Activated CD8-positive, alpha-beta T cell treated with anti-CD3 and anti-CD28 coated beads for 36 hours (primary cell): ENCODE measurements around the gene SLC22A23. TPM values are rescaled to one million over a fixed set of nuclear protein-coding genes. Genes with fewer than 3 reads are reported as not detected.

Experiments used
- ATAC-seq: fragments of 200-7000 bp; cut with Tn5 transposase; one replicate; pipeline ENCODE4 v1.10.0; 2021; ENCODE audit warnings: mild to moderate bottlenecking, moderate library complexity
- CTCF ChIA-PET: fragments of 350-600 bp; sonication (Branson Sonifier 250); formaldehyde crosslinking; loops from one replicate; lab custom pipeline; 2021; ENCODE audit warnings: antibody characterized with exemption; lab: Charles Lee
- POLR2A ChIA-PET: fragments of 350-600 bp; sonication (Branson Sonifier 250); formaldehyde crosslinking; loops from one replicate; lab custom pipeline; 2021; ENCODE audit warnings: antibody characterized with exemption; lab: Charles Lee
- DNase-seq: peaks from one replicate; pipeline ENCODE4 v3.0.0-alpha.2; 2020
- H3K27ac Mint-ChIP-seq: one replicate; pipeline ENCODE4 v1.8.0; 2021; ENCODE audit warnings: mild to moderate bottlenecking, mixed read lengths
- H3K27me3 Mint-ChIP-seq: one replicate; pipeline ENCODE4 v1.8.0; 2021; ENCODE audit warnings: mixed read lengths
- H3K36me3 Mint-ChIP-seq: one replicate; pipeline ENCODE4 v1.8.0; 2021; ENCODE audit warnings: low read depth, mixed read lengths
- H3K4me1 Mint-ChIP-seq: one replicate; pipeline ENCODE4 v1.8.0; 2021; ENCODE audit warnings: low read depth, mixed read lengths
- H3K4me3 Mint-ChIP-seq: one replicate; pipeline ENCODE4 v1.8.0; 2021; ENCODE audit warnings: mild to moderate bottlenecking, moderate library complexity, mixed read lengths
- H3K9me3 Mint-ChIP-seq: one replicate; pipeline ENCODE4 v1.8.0; 2021; ENCODE audit warnings: mixed read lengths
- intact Hi-C: fragments of 100-400 bp; cut with micrococcal nuclease; formaldehyde crosslinking; loops from one replicate; pipeline ENCODE4 v1.10.0; 2022
- total RNA-seq, 2 experiments: library from RNA; stranded (reverse); gene quantifications; one replicate each; pipeline ENCODE4 v1.2.3, GENCODE V29; 2021
- TF ChIP-seq, protein P1 (sequence below): fragments of 200-600 bp; IDR thresholded peaks from one replicate; pipeline ENCODE4 v1.8.0; 2022; ENCODE audit warnings: antibody characterized with exemption, mild to moderate bottlenecking

SLC22A23 gene
- total RNA-seq, 2 experiments from 2014 or later: 0.16 to 0.34 TPM

DNA sequence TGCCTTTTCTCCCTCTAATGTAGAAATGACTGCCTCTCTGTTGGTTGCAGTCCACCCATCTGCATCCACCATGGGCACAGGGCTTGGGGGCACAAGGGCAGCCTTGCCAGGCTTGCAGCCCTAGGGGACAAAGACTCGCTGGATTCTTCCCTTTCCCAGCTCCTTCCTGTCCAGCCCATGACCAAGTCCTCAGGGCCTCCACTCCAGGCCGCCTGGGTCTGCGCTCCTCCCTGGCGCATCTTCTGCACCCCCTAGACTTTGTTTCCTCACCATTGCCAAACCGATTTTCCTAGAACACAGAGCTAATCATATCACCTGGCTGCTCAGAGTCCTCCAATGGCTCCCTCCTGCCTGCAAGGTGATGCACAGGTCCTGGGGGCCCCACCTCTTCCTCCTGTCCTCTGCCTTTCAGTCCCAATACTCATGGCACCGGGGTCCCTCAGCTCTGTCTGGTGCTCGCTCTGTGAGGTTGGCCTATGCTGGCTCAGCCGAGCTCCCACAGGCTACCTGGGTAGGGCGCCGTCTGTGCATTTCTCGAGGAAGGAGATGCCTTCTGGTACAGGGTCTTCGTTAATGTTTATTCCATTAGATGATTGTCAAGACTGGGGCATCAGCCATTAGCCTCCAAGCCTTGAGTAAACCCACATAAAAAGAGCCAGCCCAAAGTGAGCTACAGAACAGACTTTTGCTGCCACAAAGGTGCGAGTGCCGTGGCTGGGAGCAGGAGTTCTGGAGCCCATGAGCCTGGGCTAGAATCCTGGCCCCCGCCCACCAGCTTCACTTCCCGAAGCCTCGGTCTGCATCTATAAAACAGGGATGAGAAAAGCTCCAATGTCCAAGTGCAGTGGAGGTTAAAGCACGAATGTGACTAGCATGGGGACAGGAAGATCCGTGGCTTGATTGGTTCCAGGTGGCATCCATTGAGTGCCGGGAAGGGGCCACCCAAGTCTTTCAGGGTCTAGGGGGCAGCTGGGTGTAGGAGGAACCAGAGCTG lies 180.4 kb downstream of the SLC22A23 start:
- Mint-ChIP-seq H3K9me3 (no peaks in the 10 kb centered on the region), H3K4me1 (peaks cover 13% of the 10 kb centered on the region)
- POLR2A ChIA-PET: interaction anchor here (0.9 kb wide), 1 partner anchor 9 kb away, joined by 3 read pairs; no protein-coding TSS in a partner anchor

DNA sequence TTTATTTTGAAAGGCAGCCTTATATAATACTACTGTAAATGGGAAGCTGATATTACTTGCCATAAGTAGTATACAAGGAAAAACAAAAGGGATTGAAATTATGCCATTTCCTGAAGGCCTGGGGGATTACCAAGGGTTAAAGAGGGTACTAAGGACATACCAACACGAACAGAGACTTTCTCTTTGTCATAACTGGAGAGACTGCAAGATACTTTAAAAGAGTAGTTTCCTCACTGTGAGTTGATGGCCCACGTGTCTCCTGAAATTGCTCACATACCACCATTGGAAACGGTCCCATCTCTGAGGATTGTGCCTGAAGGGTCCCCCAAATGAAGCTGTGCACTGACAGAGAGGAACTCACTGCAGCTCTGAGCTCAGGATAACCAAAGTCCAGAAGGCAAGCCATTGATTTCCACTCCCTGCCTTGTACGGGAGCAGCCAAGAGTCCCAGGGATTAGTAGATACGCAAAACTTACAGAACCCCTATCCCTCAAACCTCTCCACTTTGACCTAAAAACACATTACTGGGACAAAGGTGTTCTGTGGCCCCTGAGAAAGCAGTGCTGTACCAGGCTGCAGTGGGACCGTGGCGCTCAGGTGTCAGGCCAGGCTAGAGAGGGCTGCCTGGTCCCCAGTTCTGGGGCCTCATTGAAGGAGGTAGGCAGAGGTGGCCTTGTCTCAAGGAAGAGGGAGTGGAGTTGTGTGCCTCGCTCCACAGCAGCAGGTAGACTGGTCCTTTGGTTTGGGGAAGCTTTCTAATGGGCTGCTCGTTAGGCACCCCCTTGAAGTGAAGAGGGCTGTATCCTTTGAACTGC lies 182.9 kb downstream of the SLC22A23 start:
- ChIA-PET POLR2A (interaction anchor here (0.7 to 1.5 kb wide), 4 partner anchors 11 to 14 kb away, joined by 3 to 4 read pairs (median 3); no protein-coding TSS in a partner anchor), CTCF (interaction anchor here (0.9 to 1.2 kb wide), 2 partner anchors 23 to 239 kb away, joined by 3 read pairs; no protein-coding TSS in a partner anchor)
- Mint-ChIP-seq H3K9me3 (no peaks in the 10 kb centered on the region), H3K4me3 (no peak overlapping the region), H3K36me3 (peaks cover 14% of the 10 kb centered on the region), H3K27me3 (no peaks in the 10 kb centered on the region), H3K4me1 (peaks cover 16% of the 10 kb centered on the region), H3K27ac (no peak overlapping the region)
- TF ChIP-seq, protein P1, sequence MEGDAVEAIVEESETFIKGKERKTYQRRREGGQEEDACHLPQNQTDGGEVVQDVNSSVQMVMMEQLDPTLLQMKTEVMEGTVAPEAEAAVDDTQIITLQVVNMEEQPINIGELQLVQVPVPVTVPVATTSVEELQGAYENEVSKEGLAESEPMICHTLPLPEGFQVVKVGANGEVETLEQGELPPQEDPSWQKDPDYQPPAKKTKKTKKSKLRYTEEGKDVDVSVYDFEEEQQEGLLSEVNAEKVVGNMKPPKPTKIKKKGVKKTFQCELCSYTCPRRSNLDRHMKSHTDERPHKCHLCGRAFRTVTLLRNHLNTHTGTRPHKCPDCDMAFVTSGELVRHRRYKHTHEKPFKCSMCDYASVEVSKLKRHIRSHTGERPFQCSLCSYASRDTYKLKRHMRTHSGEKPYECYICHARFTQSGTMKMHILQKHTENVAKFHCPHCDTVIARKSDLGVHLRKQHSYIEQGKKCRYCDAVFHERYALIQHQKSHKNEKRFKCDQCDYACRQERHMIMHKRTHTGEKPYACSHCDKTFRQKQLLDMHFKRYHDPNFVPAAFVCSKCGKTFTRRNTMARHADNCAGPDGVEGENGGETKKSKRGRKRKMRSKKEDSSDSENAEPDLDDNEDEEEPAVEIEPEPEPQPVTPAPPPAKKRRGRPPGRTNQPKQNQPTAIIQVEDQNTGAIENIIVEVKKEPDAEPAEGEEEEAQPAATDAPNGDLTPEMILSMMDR: no peak
- ATAC-seq (no peak), DNase-seq (no peak)
- intact Hi-C loops: no loop called here

More for the DNA sequence above, 180.4 kb downstream of the SLC22A23 start:
- TF ChIP-seq, protein P1: no peak
- ATAC-seq (no peak), DNase-seq (no peak)
- intact Hi-C loops: no loop called here
- Mint-ChIP-seq H3K36me3 (peaks cover 5% of the 10 kb centered on the region), H3K27ac (peak overlapping the region; percentile 32), H3K4me3 (no peak overlapping the region), H3K27me3 (no peaks in the 10 kb centered on the region)
- CTCF ChIA-PET: interaction anchor here (0.8 kb wide), 1 partner anchor 456 kb away, joined by 4 read pairs; no protein-coding TSS in a partner anchor

DNA sequence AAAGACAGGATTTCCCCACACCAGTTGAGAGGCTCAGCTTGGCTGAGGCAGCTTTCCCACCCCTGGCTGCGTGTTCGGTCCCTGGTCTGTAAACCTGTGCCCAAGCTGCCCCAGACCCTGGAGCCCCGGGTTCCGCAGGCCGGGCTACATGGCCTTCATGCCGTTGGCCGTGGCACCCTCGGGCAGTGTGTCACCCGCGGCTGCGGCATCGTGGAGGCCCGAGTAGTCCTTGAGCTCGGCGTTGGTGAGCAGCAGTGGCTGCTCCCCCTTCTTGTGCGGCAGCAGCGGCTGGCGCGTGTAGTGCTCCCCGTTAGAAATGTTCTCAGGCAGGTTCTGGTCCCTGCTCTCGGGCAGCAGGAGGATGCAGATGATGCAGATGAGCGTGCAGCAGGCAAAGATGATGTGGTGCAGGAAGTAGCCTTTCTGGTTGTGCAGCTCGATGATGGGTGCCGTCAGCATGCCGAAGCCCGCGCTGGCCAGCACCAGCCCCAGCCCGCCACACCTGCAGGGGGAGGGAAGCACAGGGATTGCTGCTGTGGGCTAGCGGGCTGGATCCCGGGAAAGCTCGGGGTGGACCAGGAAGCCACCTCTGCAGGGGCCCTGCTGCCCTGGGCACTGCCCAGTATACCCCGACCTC lies 183.8 kb downstream of the SLC22A23 start:
- no peaks in the 10 kb centered on the region for H3K9me3 Mint-ChIP-seq
- peaks cover 17% of the 10 kb centered on the region for H3K4me1 Mint-ChIP-seq
- no peak overlapping the region for H3K4me3 Mint-ChIP-seq
- no peaks in the 10 kb centered on the region for H3K27me3 Mint-ChIP-seq
- TF ChIP-seq, protein P1: no peak
- intact Hi-C loops: no loop called here
- POLR2A ChIA-PET: interaction anchor here (1.0 to 1.7 kb wide), 2 partner anchors 13 to 14 kb away, joined by 3 to 5 read pairs; no protein-coding TSS in a partner anchor
- DNase-seq (no peak), ATAC-seq (no peak)
- H3K36me3 Mint-ChIP-seq: peaks cover 16% of the 10 kb centered on the region
- no peak overlapping the region for H3K27ac Mint-ChIP-seq
- CTCF ChIA-PET: interaction anchor here (1.2 to 1.3 kb wide), 3 partner anchors 9 to 459 kb away, joined by 3 to 4 read pairs (median 4); no protein-coding TSS in a partner anchor

DNA sequence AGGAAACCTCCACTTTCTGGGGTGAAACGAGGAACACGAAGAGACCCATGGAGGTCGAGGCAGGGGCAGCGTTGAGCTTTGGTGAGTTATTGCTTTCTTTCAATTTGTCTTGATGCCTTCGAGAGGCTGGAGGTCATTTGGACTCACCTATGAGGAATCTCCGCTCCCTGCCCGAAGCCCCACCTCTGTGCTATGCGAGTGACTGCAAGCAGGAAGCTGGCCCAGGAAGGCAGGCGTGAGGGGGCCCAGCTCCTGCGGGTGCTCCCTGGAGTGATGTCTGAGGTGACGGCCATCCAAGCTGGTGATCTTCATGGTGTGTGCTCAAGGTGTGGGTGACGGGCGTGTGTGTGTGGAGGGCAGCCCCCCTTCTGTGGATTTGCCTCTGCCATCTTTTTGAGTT lies 185.1 kb downstream of the SLC22A23 start:
- TF ChIP-seq, protein P1: no peak
- no peaks in the 10 kb centered on the region for H3K9me3 Mint-ChIP-seq
- CTCF ChIA-PET: interaction anchor here (1.3 kb wide), 2 partner anchors 10 to 461 kb away, joined by 4 read pairs; no protein-coding TSS in a partner anchor
- ATAC-seq (no peak), DNase-seq (no peak)
- no peak overlapping the region for H3K4me3 Mint-ChIP-seq
- intact Hi-C loops: no loop called here
- peaks cover 23% of the 10 kb centered on the region for H3K36me3 Mint-ChIP-seq
- POLR2A ChIA-PET: interaction anchor here (1.7 kb wide), 1 partner anchor 12 kb away, joined by 5 read pairs; no protein-coding TSS in a partner anchor
- no peaks in the 10 kb centered on the region for H3K27me3 Mint-ChIP-seq
- H3K27ac Mint-ChIP-seq: no peak overlapping the region
- peaks cover 20% of the 10 kb centered on the region for H3K4me1 Mint-ChIP-seq
